ENCODE data around the gene ARL17B. TPM values are rescaled to one million over a fixed set of nuclear protein-coding genes. Genes with fewer than 3 reads are reported as not detected.

ARL17B gene
- 5.4 to 6.7 TPM (median 6.0 TPM) in 5 replicates for total RNA-seq (2022; extraction: Qiagen RNA extraction)

DNA sequence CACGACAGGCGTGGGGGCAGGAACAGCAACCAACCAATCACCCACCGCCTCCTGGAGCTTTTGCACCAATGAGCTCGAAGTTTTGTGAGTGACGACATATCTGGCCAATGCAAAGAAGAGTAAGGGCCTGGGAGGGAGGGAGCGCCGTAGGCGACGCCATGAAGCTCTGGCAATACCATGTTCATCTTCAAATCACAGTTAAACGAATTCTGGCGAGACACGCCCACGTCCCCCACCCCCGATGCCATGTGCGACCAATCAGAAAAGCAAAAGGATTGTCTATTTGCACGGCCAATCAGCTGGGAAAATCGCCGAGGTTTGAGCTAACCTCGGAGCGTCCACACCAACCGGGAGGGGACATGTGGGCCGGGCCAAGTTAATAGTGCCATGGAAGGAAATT is at the start of gene ARL17B:
Gene ARL17B (minus strand): TSS at position 12 of the 400 bp plus-strand sequence. CDS start 3,369 bp downstream, outside the sequence.

DNA sequence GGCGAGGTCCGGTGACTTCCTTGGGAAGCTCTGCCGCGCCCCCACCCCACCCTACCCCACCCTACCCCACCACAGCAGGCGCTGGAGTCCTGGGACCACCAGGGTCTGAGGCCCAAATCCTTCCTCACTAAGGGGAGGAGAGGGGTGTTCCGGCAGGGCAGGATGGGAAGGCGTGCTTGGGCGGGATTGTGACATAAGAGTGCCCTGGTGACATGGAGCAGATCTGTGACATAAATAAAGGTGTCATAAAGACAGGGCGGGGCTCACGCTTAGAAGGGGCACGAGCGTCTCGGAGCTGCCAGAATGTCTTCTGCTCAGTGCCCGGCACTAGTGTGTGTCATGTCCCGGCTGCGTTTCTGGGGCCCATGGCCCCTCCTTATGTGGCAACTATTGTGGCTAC is 66.7 kb downstream of the ARL17B start, which contains the start of gene LRRC37A:
Gene LRRC37A (plus strand): TSS at position 301 of the 400 bp plus-strand sequence. CDS start 3 bp downstream, at position 304.

Other genes starting within 250 kb of the ARL17B start
- gene KANSL1, start 168.3 kb downstream of the ARL17B start, total RNA-seq (2022; extraction: Qiagen RNA extraction) = 19.4 to 29.4 TPM (median 27.1 TPM) in 5 replicates
- gene LRRC37A, start 66.6 kb downstream of the ARL17B start, total RNA-seq (2022; extraction: Qiagen RNA extraction) = 0.86 to 1.6 TPM (median 1.1 TPM) in 5 replicates
- 3.6 to 5.0 TPM (median 4.4 TPM) in 5 replicates for gene LRRC37A2, start 150.7 kb upstream of the ARL17B start, total RNA-seq (2022; extraction: Qiagen RNA extraction)
- gene ARL17A, start 217.9 kb upstream of the ARL17B start, total RNA-seq (2022; extraction: Qiagen RNA extraction) = 2.5 to 5.3 TPM (median 3.6 TPM) in 5 replicates
- 17.2 to 22.0 TPM (median 21.0 TPM) in 5 replicates for gene NSF, start 228.9 kb upstream of the ARL17B start, total RNA-seq (2022; extraction: Qiagen RNA extraction)